ENCODE results near the gene A3GALT2.

Gene A3GALT2

DNA sequence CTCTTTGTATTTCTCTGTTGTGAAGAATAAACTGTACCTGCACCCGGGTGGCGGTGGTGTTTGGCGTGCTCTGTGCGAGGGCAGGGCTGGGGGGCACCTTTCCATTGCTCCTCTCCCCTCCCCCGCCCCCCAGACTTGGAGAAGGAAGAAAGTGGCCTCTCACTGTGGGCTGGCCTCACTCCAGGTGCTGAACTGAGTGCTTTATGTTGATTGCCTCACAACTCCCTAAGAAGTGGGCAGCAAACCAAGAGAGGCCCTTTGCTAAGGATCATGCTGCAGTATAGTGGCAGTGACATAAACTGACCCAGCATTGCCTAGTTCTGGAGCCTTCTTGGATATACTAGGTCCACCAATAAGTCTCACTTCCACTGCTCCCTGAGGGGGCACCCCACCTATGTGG is 20.2 kb downstream of the A3GALT2 start:
- no peak overlapping the region for H3K4me3 ChIP-seq (ENCODE audit: low read length)
- peak; percentile 63 for DNase-seq (ENCODE audit: low read depth)
- TF ChIP-seq CTCF (conservative IDR thresholded peaks at IDR 0.05; ENCODE audit: low read depth, low read length) = no peak

GRCh38 chr1:33299461-33300155 is 21.3 kb downstream of the A3GALT2 start:
- TF ChIP-seq CTCF (conservative IDR thresholded peaks at IDR 0.05; ENCODE audit: low read depth, low read length) = no peak
- H3K4me3 ChIP-seq (ENCODE audit: low read length) = no peak overlapping the region
- DNase-seq (ENCODE audit: low read depth) = no peak

- no peak overlapping the region for H3K4me3 ChIP-seq (ENCODE audit: low read length)
- no peak for DNase-seq (ENCODE audit: low read depth)
- peak; percentile 94 for TF ChIP-seq CTCF (conservative IDR thresholded peaks at IDR 0.05; ENCODE audit: low read depth, low read length)
These were observed 22.1 kb downstream of the A3GALT2 start for GRCh38 chr1:33298623-33299277.

GRCh38 chr1:33297911-33298622 is 22.8 kb downstream of the A3GALT2 start:
- no peak for TF ChIP-seq CTCF (conservative IDR thresholded peaks at IDR 0.05; ENCODE audit: low read depth, low read length)
- DNase-seq (ENCODE audit: low read depth) = no peak
- H3K4me3 ChIP-seq (ENCODE audit: low read length) = no peak overlapping the region

GRCh38 chr1:33296824-33297223 is 24.1 kb downstream of the A3GALT2 start:
- TF ChIP-seq CTCF (conservative IDR thresholded peaks at IDR 0.05; ENCODE audit: low read depth, low read length) = no peak
- DNase-seq (ENCODE audit: low read depth) = no peak
- H3K4me3 ChIP-seq (ENCODE audit: low read length) = no peak overlapping the region

DNA sequence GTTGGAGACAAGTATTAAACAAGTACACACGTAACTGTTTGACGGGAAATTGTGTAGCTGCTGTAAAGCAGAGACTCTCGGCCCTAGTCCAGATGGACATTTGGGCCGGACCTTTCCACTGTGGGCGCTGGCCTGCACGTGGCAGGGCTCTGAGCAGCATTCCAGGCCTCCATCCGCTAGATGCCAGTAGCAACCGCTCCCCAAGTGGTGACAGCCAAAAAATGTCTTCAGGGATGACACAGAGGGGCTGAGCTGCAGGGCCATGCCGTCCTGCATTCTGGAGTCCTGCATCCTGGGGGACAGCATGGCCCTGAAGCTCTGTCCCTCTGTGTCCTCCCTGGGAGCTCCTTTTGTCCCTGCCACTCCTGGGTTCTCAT is 24.8 kb downstream of the A3GALT2 start:
- no peak for DNase-seq (ENCODE audit: low read depth)
- TF ChIP-seq CTCF (conservative IDR thresholded peaks at IDR 0.05; ENCODE audit: low read depth, low read length) = no peak
- no peak overlapping the region for H3K4me3 ChIP-seq (ENCODE audit: low read length)

All from retinal pigment epithelial cell (primary cell).